SK-N-SH treated with all-trans-retinoic acid at 6 μM for 48 hours (cell line): ENCODE results near the gene ATP5F1C.

ENCODE experiments used
- TCF4 ChIP-seq: fragments of 250-450 bp; sonication (Bioruptor Pico); IDR thresholded peaks from 2 replicates; pipeline ENCODE4 v1.8.0; 2021; ENCODE audit warnings: mild to moderate bottlenecking, moderate library complexity, borderline replicate concordance
- ZC3H10 ChIP-seq: fragments of 250-450 bp; sonication (Bioruptor Pico); IDR thresholded peaks from 2 replicates; pipeline ENCODE4 v1.5.1; 2021; ENCODE audit warnings: mild to moderate bottlenecking, moderate library complexity
- ZFP3 ChIP-seq: fragments of 250-450 bp; sonication (Bioruptor Pico); IDR thresholded peaks from 2 replicates; pipeline ENCODE4 v1.5.0; 2020; ENCODE audit warnings: mild to moderate bottlenecking, moderate library complexity
- ZFP30 ChIP-seq: fragments of 450-650 bp; formaldehyde crosslinking; IDR thresholded peaks from 2 replicates; pipeline ENCODE4 v1.5.0; 2022; ENCODE audit warnings: mild to moderate bottlenecking, moderate library complexity
- ZNF8 ChIP-seq: fragments of 450-650 bp; formaldehyde crosslinking; IDR thresholded peaks from 2 replicates; pipeline ENCODE4 v1.5.0; 2020; ENCODE audit warnings: mild to moderate bottlenecking, moderate library complexity
- TF ChIP-seq, protein P1 (sequence below): fragments of 250-450 bp; sonication (Bioruptor Pico); IDR thresholded peaks from 2 replicates; pipeline ENCODE4 v1.5.0; 2020; ENCODE audit warnings: mild to moderate bottlenecking, moderate library complexity

- TF ChIP-seq ZFP3 (CRISPR knock-in tag) (no peak), ZFP30 (CRISPR knock-in tag) (no peak), ZNF8 (CRISPR knock-in tag) (no peak), ZC3H10 (CRISPR knock-in tag) (no peak), TCF4 (CRISPR knock-in tag) (no peak)
- TF ChIP-seq, protein P1, sequence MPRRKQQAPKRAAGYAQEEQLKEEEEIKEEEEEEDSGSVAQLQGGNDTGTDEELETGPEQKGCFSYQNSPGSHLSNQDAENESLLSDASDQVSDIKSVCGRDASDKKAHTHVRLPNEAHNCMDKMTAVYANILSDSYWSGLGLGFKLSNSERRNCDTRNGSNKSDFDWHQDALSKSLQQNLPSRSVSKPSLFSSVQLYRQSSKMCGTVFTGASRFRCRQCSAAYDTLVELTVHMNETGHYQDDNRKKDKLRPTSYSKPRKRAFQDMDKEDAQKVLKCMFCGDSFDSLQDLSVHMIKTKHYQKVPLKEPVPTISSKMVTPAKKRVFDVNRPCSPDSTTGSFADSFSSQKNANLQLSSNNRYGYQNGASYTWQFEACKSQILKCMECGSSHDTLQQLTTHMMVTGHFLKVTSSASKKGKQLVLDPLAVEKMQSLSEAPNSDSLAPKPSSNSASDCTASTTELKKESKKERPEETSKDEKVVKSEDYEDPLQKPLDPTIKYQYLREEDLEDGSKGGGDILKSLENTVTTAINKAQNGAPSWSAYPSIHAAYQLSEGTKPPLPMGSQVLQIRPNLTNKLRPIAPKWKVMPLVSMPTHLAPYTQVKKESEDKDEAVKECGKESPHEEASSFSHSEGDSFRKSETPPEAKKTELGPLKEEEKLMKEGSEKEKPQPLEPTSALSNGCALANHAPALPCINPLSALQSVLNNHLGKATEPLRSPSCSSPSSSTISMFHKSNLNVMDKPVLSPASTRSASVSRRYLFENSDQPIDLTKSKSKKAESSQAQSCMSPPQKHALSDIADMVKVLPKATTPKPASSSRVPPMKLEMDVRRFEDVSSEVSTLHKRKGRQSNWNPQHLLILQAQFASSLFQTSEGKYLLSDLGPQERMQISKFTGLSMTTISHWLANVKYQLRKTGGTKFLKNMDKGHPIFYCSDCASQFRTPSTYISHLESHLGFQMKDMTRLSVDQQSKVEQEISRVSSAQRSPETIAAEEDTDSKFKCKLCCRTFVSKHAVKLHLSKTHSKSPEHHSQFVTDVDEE (CRISPR knock-in tag), result no peak
Observed at GRCh38 chr10:7750222-7750621, 37.8 kb upstream of the ATP5F1C start.
